GM21528 (cell line): ENCODE results near the gene GPBP1.
"Not testable (repeated sequence)": the region's sequence is repeated elsewhere in the genome, so short reads cannot be mapped to it uniquely, and the experiment has no call there.

Experiments used
- ATAC-seq: cut with Tn5 transposase; IDR thresholded peaks from one replicate; pipeline ENCODE4 v1.9.1; 2021; ENCODE audit warnings: mild to moderate bottlenecking, moderate library complexity; ENCODE audit not compliant: unreplicated experiment, low FRiP score

The GPBP1 gene

GRCh38 chr5:57267805-57268204, 93.9 kb downstream of the GPBP1 start:
- ATAC-seq, result no peak

- no peak for ATAC-seq
Observed at GRCh38 chr5:57276353-57276752, 102.5 kb downstream of the GPBP1 start.

- ATAC-seq, result no peak
Observed at GRCh38 chr5:57277085-57277484, 103.2 kb downstream of the GPBP1 start.

DNA sequence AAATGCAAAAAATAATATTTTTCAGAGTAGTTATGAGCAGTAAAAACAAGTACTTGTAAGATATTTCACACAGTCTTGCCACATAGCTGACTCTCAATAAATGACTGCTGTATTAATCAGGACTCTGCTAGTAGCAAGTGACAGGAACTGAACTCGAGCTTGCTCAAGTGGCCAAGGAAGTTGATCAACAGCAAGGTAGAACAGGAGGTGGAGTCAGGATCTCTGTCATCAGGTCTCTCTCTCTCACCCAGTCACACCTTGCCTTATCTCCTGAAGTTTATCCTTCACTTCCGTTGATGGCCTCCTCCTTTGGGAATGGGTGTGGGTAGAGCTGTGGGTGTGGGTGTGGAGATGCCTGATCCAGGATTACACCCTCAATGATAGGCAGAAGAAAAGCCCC, 107.0 kb downstream of the GPBP1 start:
- ATAC-seq, result no peak

DNA sequence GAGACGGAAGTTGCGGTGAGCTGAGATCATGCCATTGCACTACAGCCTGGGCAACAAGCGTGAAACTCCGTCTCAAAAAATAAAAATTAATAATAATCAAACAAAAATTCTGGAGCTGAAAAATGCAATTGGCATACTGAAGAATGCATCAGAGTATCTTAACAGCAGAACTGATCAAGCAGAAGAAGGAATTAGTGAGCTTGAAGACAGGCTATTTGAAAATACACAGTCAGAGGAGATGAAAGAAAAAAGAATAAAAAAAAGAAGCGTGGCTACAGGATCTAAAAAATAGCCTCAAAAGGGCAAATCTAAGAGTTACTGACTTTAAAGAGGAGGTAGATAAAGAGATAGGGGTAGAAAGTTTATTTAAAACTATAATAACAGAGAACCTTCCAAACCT, 111.2 kb downstream of the GPBP1 start:
- not testable (repeated sequence) for ATAC-seq

- no peak for ATAC-seq
Observed at GRCh38 chr5:57291894-57292293, 118.0 kb downstream of the GPBP1 start.

DNA sequence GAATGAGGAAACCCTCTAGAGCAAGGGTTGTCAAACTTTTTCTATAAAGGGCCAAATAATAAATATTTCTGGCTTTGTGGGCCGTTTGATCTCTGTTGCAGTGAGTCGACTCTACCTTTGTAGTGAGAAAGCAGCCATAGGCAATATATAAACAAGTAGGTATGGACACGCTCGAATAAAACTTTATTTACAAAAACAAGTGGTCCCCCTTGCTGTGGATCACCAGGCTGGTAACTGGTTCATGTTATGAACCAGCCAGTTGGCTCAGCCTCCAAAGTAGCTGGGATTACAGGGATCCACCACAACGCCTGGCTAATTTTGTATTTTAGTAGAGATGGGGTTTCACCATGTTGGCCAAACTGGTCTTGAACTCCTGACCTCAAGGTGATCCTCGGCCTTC, 118.5 kb downstream of the GPBP1 start:
- ATAC-seq, result no peak

GRCh38 chr5:57298295-57298984, 124.6 kb downstream of the GPBP1 start:
- ATAC-seq, result peak; percentile 75

GRCh38 chr5:57298985-57299491, 125.2 kb downstream of the GPBP1 start:
- ATAC-seq, result no peak

DNA sequence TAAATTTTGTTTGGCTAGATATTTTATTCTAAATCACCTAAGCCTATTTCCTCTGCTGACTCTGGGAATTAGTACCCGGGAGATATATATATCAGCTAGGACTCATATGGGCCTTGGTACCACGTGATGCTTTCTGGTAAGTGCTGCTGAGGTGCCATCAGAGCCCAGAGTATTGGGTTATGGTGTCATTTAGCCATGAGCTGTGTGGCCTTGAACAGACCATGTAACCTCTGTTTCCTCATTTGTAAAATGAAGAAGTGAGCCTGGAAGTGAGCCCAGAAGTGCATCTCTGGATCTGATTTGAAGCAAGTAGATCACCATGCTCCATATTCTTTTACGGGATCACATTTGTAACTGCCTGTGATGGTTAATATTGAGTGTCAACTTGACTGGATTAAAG, 126.1 kb downstream of the GPBP1 start:
- no peak for ATAC-seq

DNA sequence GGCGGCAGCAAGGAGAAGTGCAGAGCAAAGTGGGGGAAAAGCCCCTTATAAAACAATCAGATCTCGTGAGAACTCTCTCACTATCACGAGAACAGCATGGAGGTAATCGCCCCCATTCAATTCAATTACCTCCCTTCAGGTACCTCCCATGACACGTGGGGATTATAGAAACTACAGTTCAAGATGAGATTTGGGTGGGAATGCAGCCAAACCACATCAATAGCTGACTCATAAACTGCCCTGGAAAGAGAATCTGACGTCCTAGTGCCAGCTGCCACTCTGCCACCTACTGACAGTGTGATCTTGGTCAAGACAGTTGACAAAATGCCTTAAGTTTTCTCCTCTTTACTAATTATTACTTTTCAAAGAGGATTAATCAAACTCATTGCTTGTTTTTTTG, 128.3 kb downstream of the GPBP1 start:
- no peak for ATAC-seq

GRCh38 chr5:57302643-57303042, 128.8 kb downstream of the GPBP1 start:
- no peak for ATAC-seq

DNA sequence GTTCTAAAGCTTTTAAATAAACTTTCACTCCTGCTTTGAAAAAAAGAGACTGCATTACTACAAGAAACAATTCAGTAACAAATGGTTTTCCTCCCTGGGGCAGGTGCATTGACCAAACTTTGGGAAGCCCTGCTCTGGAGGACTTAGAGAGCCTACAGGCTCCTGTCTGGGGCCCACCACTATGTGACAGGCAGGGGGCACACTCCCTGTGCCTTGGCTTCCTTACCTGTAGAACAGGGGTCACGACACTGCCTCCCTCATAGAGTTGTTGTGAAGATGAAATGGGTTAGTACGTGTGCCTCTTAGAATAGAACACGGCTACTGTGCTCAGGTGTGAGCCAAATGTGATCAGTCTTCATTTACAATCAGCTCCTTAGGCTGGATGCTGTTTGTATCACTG, 130.1 kb downstream of the GPBP1 start:
- no peak for ATAC-seq

DNA sequence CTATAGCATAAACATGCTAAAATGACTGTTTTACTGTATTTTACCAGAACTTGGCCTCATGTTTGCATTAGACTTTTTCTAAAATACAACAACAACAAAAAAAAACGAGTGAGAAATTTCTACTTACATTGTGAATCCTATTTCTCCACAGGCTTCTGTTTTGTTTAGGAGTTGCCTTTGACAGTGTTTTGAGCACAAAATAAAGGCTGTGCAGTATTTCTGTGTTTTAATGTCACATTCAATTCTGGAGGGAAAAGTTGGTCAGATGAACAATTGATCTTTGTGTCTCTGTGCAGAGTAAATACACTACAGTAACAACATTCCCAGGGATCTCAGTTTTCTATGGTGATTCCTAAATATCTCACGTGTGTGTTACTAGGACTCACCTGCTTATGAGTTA, 131.1 kb downstream of the GPBP1 start:
- no peak for ATAC-seq

DNA sequence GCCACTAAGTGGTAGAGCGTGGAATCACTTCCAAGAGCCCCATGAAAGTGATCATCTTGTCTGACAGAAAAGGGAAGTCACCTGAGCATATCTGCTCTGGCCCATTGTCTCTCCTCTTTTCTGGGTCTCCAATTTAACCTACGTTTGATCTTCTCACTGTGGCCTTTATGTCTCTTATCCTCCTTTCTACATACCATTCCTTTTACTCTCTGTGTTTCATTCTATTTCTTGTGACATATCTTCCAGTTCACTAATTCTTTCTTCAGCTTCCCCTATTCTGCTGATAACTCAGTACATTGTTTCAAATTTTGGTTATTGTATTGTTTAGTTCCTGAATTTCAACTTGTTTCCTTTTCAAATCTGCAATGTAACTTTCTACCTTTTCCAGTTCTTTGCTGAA, 132.5 kb downstream of the GPBP1 start:
- no peak for ATAC-seq

DNA sequence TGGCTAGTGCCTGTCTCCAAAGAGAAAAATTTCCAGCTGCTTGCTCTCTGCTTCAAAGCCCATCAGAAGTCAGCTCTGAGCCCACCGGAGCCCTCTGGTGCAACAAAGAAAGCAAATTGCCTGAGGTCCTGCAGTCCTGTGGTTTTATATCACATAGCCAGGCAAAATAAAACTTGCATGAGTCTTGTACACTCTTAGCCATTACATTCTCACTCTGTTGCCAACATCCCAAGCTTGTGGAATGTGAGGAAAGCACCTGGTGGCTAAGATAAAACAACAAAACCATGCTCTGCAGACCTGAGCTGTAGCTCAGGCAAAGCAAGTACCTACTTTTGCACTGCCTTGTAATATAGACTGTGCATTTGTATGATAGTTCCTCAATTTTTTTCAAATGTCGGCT, 133.7 kb downstream of the GPBP1 start:
- ATAC-seq, result no peak

DNA sequence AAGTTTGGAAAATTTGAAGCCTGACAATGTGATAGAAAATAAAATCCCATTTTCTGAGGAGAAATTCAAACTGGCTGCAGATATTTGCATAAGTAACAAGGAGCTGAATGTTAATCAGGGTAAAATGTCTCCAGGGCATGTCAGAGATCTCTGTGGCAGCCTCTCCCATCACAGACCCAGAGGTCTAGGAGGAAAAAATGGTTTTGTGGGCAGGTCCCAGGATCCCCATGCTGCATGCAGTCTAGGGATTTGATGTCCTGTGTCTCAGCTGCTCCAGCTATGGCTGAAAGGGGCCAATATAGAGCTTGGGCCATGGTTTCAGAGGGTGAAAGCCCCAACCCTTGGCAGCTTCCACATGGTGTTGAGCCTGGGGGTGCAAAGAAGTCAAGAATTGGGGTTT, 135.2 kb downstream of the GPBP1 start:
- not testable (repeated sequence) for ATAC-seq

GRCh38 chr5:57311251-57311650, 137.4 kb downstream of the GPBP1 start:
- ATAC-seq, result no peak

DNA sequence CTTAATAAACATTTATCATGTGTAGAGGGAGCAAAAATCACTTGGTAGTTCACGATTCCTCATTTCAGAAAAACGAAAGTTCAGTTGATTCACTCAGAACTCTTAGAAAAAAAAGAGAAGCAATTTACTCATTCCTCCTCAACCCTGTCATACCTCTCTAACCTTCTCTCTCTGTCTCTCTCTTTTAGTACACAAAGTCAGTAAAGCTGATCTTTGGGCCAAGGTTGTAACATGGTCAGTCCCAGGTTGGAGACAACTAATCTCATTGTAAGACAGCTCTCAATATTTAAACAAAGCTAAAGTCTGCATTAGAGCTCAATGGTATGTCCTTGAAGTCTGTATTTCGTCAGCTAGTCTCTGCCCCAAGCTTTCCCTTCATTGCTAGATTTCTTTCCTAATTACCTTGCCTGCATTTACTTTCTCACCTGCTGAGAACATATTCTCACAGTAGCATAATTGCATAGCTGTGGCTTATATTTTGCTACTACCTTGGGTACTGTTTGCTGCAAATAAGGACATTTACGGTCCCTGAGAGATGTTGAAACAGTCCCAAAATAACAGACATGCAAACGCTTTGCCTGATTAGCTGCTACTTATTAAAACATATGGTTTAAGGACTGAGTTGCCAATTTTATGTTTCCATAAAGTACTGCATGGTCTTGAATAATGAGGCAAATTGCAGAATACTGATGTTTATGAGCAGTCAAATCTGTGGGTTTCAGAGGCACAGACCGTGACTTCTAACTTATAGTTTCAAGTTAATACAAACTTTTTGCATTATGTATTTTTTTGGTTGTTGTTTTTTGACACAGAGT, 138.3 kb downstream of the GPBP1 start:
- no peak for ATAC-seq

DNA sequence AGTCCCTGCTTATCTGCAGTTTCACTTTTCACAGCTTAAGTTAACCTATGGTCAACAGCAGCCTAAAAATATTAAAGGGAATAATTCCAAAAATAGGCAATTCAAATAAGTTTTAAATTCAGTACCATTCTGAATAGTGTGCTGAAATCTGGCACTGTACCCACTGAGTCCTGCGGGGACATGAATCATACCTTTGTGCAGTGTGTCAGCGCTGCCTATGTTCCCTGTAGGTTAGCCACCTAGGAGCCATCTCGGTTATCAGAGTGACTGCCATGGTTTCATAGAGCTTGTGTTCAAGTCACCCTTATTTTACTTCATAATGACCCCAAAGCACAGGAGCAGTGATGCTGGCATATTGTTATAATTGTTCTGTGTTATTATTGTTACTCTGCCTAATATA, 139.9 kb downstream of the GPBP1 start:
- ATAC-seq, result no peak
